Measurements from ENCODE around the gene RBM33. TPM values are rescaled to one million over a fixed set of nuclear protein-coding genes. Genes with fewer than 3 reads are reported as not detected.

RBM33 gene
- total and polyA plus RNA-seq, 2 of the 4 experiments (the other 2 are of a cell fraction) = 7.3 to 10.8 TPM

- no peak overlapping the region for H3K14ac ChIP-seq (replicated peaks; ENCODE audit: low read depth, low read length)
- no peak overlapping the region for H4K5ac ChIP-seq (ENCODE audit: low read depth, low read length)
- no peak overlapping the region for H4K8ac ChIP-seq (ENCODE audit: low read depth in 2 of 2, low read length in 2 of 2)
- no peak overlapping the region for H4K91ac ChIP-seq (ENCODE audit: insufficient read depth, low read depth, low read length)
- H2BK20ac ChIP-seq (ENCODE audit: low read depth, low read length) = no peak overlapping the region
- H2BK15ac ChIP-seq (ENCODE audit: low read depth, low read length) = no peak overlapping the region
- H3K27me3 ChIP-seq (ENCODE audit: control insufficient read depth, insufficient read depth, low read length) = peaks cover 74% of the 10 kb centered on the region
- TF ChIP-seq RAD21 (IDR thresholded peaks at IDR 0.05; ENCODE audit: low read length) (no peak), MXI1 (IDR thresholded peaks at IDR 0.05; ENCODE audit: borderline replicate concordance, low read depth, low read length) (no peak), MAZ (IDR thresholded peaks at IDR 0.05; ENCODE audit: borderline replicate concordance, low read depth, low read length) (no peak), CEBPB (IDR thresholded peaks at IDR 0.05; ENCODE audit: low read depth, low read length) (no peak), BHLHE40 (IDR thresholded peaks at IDR 0.05; ENCODE audit: low read depth, low read length) (no peak), FOS (IDR thresholded peaks at IDR 0.05; ENCODE audit: low read depth, low read length) (no peak), ELK1 (IDR thresholded peaks at IDR 0.05; ENCODE audit: borderline replicate concordance, low read depth, low read length) (no peak), NFE2L2 (IDR thresholded peaks at IDR 0.05; ENCODE audit: low read depth, low read length) (no peak), USF2 (IDR thresholded peaks at IDR 0.05; ENCODE audit: low read depth, low read length) (no peak), RCOR1 (IDR thresholded peaks at IDR 0.05; ENCODE audit: insufficient replicate concordance, low read length) (no peak), RFX5 (IDR thresholded peaks at IDR 0.05; ENCODE audit: low read depth, low read length) (no peak), SMC3 (IDR thresholded peaks at IDR 0.05; ENCODE audit: low read depth, low read length) (no peak), MAFK (IDR thresholded peaks at IDR 0.05; ENCODE audit: low read depth, low read length) (no peak), POLR2A (IDR thresholded peaks at IDR 0.05; ENCODE audit: low read depth, low read length) (no peak), CHD1 (IDR thresholded peaks at IDR 0.05; ENCODE audit: low read depth, low read length) (no peak)
- peak overlapping the region; percentile 91 for H2AFZ ChIP-seq (replicated peaks; ENCODE audit: low read length, poor library complexity)
- no peak overlapping the region for H3K9ac ChIP-seq (ENCODE audit: low read depth, low read length)
- no peak overlapping the region for H3K23ac ChIP-seq (ENCODE audit: low read depth, low read length)
- no peak overlapping the region for H3K56ac ChIP-seq (ENCODE audit: extremely low read depth, insufficient read depth, low read length)
- no peak overlapping the region for H2AK5ac ChIP-seq (ENCODE audit: low read depth, low read length)
- H2AK9ac ChIP-seq (replicated peaks; ENCODE audit: low read depth, low read length, poor library complexity) = peak overlapping the region; percentile 17
- no peaks in the 10 kb centered on the region for H3K36me3 ChIP-seq (ENCODE audit: control insufficient read depth, insufficient read depth, low read length)
- DNase-seq = no peak
- H4K20me1 ChIP-seq (ENCODE audit: insufficient read depth, low read length) = no peaks in the 10 kb centered on the region
- ChIA-PET POLR2A (ENCODE audit: unreplicated experiment) (no interaction called here), CTCF (interaction anchor here (0.6 kb wide), 1 partner anchor 1141 kb away, joined by 5 read pairs; no protein-coding TSS in a partner anchor)
- H2BK5ac ChIP-seq (ENCODE audit: low read depth, low read length, poor library complexity, severe bottlenecking) = no peak overlapping the region
- no peaks in the 10 kb centered on the region for H3K79me1 ChIP-seq (ENCODE audit: low read depth in 1 of 2, low read length in 2 of 2)
- dilution Hi-C loops (cut with HindIII; ENCODE audit: low sequenced_read_pairs, unreplicated experiment) = no loop called here
- H3K9me1 ChIP-seq (ENCODE audit: insufficient read depth, low read length) = no peaks in the 10 kb centered on the region
- no CpG with 5 or more reads among the region's 18 CpGs for WGBS, 2 experiments (ENCODE audit: extremely low coverage in 2 of 2, insufficient read length in 1 of 2)
- H3K4me3 ChIP-seq (ENCODE audit: insufficient read depth, low read depth, low read length) = peak overlapping the region; percentile 26; the same call in 1 of the 2 replicates
- H3K9me3 ChIP-seq (ENCODE audit: control insufficient read depth, insufficient read depth, low read length) = no peaks in the 10 kb centered on the region
- no peak for ATAC-seq (ENCODE audit: low read depth)
- no peak overlapping the region for H3K18ac ChIP-seq (ENCODE audit: low read depth, low read length)
- no peak overlapping the region for H3K27ac ChIP-seq (ENCODE audit: insufficient read depth, low read length)
- intact Hi-C loops (cut with micrococcal nuclease) = loop anchor here (2.0 kb wide), 2 partner anchors 959 to 1011 kb away; no protein-coding TSS in a partner anchor
- no TSS peak for BruUV-seq (replicated peaks)
- H2BK120ac ChIP-seq (ENCODE audit: low read depth, low read length) = no peak overlapping the region
- in situ Hi-C loops (cut with MboI; ENCODE audit: low sequenced_read_pairs) = loop anchor here (25.0 kb wide), 1 partner anchor 832 kb away; the partner anchor contains the start of gene RNF32
- H3K4me2 ChIP-seq (ENCODE audit: low read depth, low read length) = peak overlapping the region; percentile 56; the same call in 1 of the 2 replicates
- peaks cover 5% of the 10 kb centered on the region; the same call in 1 of the 2 replicates for H3K4me1 ChIP-seq (ENCODE audit: control insufficient read depth, insufficient read depth, low read length)
- no peak overlapping the region for H3K4ac ChIP-seq (ENCODE audit: low read depth, low read length)
These were observed 161.3 kb downstream of the RBM33 start for GRCh38 chr7:155805826-155806095.
